ENCODE results near the gene TNFRSF1A.

DNA sequence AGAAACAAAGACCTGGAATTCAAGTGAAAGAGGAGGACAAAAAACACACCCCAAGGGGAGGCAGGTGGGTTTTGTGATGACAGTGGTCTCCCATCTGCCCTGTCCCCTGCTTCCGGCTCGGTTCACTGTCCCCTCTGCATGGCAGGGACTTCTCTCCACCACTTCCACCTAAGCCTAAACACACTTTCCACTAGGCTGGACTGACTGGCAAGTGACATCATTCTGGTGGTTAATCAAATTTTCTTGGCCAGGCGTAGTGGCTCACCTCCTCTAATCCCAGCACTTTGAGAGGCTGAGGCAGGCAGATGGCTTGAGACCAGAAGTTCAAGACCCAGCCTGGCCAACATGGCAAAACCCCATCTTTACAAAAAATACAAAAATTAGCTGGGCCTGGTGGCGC is 19.5 kb downstream of the TNFRSF1A start:
- no peak for TF ChIP-seq EZH2phosphoT487 (conservative IDR thresholded peaks at IDR 0.05; ENCODE audit: low read length)
- no peak for TF ChIP-seq CTCF (IDR thresholded peaks at IDR 0.05; ENCODE audit: insufficient read depth, low read length, poor library complexity, severe bottlenecking)

Measured in SU-DHL-6 (cell line).